Measurements from ENCODE around the gene RNF220. TPM values are rescaled to one million over a fixed set of nuclear protein-coding genes. Genes with fewer than 3 reads are reported as not detected.
A peak's percentile ranks its signal among the peaks of the same experiment; 100 is the strongest.

RNF220 gene
- polyA plus RNA-seq (2013, experiment 1 of 2) = 63.5 TPM
- 60.3 TPM for polyA plus RNA-seq (2013, experiment 2 of 2)

DNA sequence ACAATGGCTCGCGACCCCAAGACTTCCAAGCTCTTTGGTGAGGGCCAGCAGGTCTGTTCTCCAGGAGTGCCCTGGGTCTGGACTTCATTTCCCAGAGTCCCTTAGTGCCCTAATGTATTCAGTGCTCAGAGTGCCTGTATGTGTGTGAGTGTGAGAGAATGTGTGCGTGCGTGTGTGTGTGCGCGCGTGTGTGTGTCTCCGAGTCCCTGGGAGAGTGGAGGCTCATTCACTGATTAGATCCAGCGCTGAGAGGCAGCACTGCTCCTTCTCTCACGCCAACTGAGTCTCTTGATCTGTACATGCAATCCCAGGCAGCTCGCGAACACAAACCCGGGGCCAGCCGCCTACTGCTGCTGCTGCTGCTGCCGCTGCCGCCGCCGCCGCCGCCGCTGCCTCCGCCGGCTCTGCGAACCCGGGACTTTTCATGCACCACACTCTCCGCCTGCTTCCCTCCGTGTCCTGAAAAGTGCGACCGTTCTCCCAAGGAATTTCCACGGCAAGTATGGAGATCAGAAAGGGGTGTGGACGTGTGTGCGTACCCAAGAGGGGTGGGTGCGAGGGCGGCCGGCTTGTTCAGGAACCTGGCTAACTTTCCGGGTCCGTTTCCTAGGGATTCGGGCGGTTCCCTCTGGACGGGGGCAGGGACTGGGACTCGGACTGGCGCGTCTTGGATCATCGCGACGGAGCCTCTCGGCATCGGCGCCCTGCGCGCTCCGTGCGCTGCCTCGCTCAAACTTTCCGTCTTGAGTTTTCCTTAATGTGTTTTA is at the start of gene RNF220:
RNF220 (plus strand) TSS at position 225 of the 767 bp plus-strand sequence.
- no peaks in the 10 kb centered on the region for H3K36me3 ChIP-seq (ENCODE audit: control insufficient read depth, insufficient read depth, low read length)
- WGBS, 2 experiments (ENCODE audit: insufficient coverage in 2 of 2) = 0 to 1% methylated on average over 43 of the region's 55 CpGs
- no peaks in the 10 kb centered on the region for H3K9me3 ChIP-seq (ENCODE audit: control insufficient read depth, low read length)
- H3K4me3 ChIP-seq (ENCODE audit: extremely low read depth, insufficient read depth, low read length, poor library complexity, severe bottlenecking) = peak within 1 kb of the TSS; percentile 50
- peaks cover 21% of the 10 kb centered on the region for H3K4me1 ChIP-seq (ENCODE audit: control insufficient read depth, insufficient read depth, low read length, poor library complexity, severe bottlenecking)
- peak within 1 kb of the TSS; percentile 29 for H3K27ac ChIP-seq (ENCODE audit: low read depth, low read length, severe bottlenecking)

DNA sequence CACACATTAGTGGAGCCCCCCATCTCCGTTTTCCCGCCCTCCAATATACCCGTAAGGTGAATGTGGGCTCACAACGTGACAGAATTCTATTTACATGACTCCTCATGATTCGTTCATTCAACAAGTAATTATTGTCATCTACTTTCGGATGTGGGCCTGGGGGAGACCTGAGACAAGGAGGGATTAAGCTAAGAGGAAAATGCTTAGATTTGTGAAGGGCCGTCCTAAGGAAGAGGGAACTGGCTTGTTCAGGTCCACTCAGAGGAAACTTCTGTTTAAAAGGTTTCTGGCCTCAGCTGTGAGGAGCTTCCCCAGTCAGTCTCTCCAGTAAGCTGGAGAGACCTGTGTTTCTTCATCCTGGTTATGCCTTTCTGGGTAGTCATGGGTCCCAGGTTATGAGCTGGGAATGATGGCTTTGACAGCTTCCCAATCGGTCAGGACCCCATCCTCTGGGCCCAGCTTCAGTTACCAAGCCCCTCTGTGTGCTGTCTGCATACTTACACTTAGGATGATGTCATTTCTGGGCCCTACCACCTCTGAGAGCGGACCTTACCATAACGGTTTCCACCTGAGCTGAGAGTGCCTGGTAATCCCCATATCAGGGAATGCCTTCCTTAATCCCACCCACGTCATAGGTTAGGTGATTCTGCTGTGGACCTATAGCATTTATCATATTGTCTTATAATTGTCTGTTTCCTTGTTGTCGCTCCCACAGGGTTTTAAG is 49.3 kb upstream of the RNF220 start:
- Histone ChIP-seq H3K9me3 (ENCODE audit: control insufficient read depth, low read length) (no peaks in the 10 kb centered on the region), H3K4me1 (ENCODE audit: control insufficient read depth, insufficient read depth, low read length, poor library complexity, severe bottlenecking) (peaks cover 12% of the 10 kb centered on the region), H3K27ac (ENCODE audit: low read depth, low read length, severe bottlenecking) (no peak overlapping the region), H3K4me3 (ENCODE audit: extremely low read depth, insufficient read depth, low read length, poor library complexity, severe bottlenecking) (peak overlapping the region; percentile 80), H3K36me3 (ENCODE audit: control insufficient read depth, insufficient read depth, low read length) (no peaks in the 10 kb centered on the region)
- WGBS, 2 experiments (ENCODE audit: insufficient coverage in 2 of 2) = 80 to 96% methylated on average over 7 to 8 of the region's 12 CpGs

GRCh38 chr1:44357710-44358109 is 47.3 kb upstream of the RNF220 start:
- WGBS, 2 experiments (ENCODE audit: insufficient coverage in 2 of 2) = 85% methylated on average over 4 of the region's 4 CpGs
- H3K4me1 ChIP-seq (ENCODE audit: control insufficient read depth, insufficient read depth, low read length, poor library complexity, severe bottlenecking) = peaks cover 12% of the 10 kb centered on the region
- H3K9me3 ChIP-seq (ENCODE audit: control insufficient read depth, low read length) = no peaks in the 10 kb centered on the region
- no peak overlapping the region for H3K27ac ChIP-seq (ENCODE audit: low read depth, low read length, severe bottlenecking)
- H3K36me3 ChIP-seq (ENCODE audit: control insufficient read depth, insufficient read depth, low read length) = no peaks in the 10 kb centered on the region
- no peak overlapping the region for H3K4me3 ChIP-seq (ENCODE audit: extremely low read depth, insufficient read depth, low read length, poor library complexity, severe bottlenecking)

GRCh38 chr1:44359234-44359935 is 45.7 kb upstream of the RNF220 start:
- Histone ChIP-seq H3K36me3 (ENCODE audit: control insufficient read depth, insufficient read depth, low read length) (no peaks in the 10 kb centered on the region), H3K9me3 (ENCODE audit: control insufficient read depth, low read length) (no peaks in the 10 kb centered on the region)
- 95 to 100% methylated on average over 4 to 5 of the region's 6 CpGs for WGBS, 2 experiments (ENCODE audit: insufficient coverage in 2 of 2)

GRCh38 chr1:44361478-44361877 is 43.6 kb upstream of the RNF220 start:
- no peak overlapping the region for H3K27ac ChIP-seq (ENCODE audit: low read depth, low read length, severe bottlenecking)
- H3K4me1 ChIP-seq (ENCODE audit: control insufficient read depth, insufficient read depth, low read length, poor library complexity, severe bottlenecking) = no peaks in the 10 kb centered on the region
- H3K9me3 ChIP-seq (ENCODE audit: control insufficient read depth, low read length) = no peaks in the 10 kb centered on the region
- no peaks in the 10 kb centered on the region for H3K36me3 ChIP-seq (ENCODE audit: control insufficient read depth, insufficient read depth, low read length)
- no peak overlapping the region for H3K4me3 ChIP-seq (ENCODE audit: extremely low read depth, insufficient read depth, low read length, poor library complexity, severe bottlenecking)
- 75 to 80% methylated on average over 3 to 4 of the region's 4 CpGs for WGBS, 2 experiments (ENCODE audit: insufficient coverage in 2 of 2)

More at GRCh38 chr1:44359234-44359935, 45.7 kb upstream of the RNF220 start:
- Histone ChIP-seq H3K4me1 (ENCODE audit: control insufficient read depth, insufficient read depth, low read length, poor library complexity, severe bottlenecking) (peaks cover under 1% of the 10 kb centered on the region), H3K4me3 (ENCODE audit: extremely low read depth, insufficient read depth, low read length, poor library complexity, severe bottlenecking) (no peak overlapping the region), H3K27ac (ENCODE audit: low read depth, low read length, severe bottlenecking) (no peak overlapping the region)

GRCh38 chr1:44366371-44366975 is 38.6 kb upstream of the RNF220 start:
- no peaks in the 10 kb centered on the region for H3K36me3 ChIP-seq (ENCODE audit: control insufficient read depth, insufficient read depth, low read length)
- WGBS, 2 experiments (ENCODE audit: insufficient coverage in 2 of 2) = 94% methylated on average over 7 of the region's 7 CpGs
- no peaks in the 10 kb centered on the region for H3K4me1 ChIP-seq (ENCODE audit: control insufficient read depth, insufficient read depth, low read length, poor library complexity, severe bottlenecking)
- no peak overlapping the region for H3K27ac ChIP-seq (ENCODE audit: low read depth, low read length, severe bottlenecking)
- no peaks in the 10 kb centered on the region for H3K9me3 ChIP-seq (ENCODE audit: control insufficient read depth, low read length)
- no peak overlapping the region for H3K4me3 ChIP-seq (ENCODE audit: extremely low read depth, insufficient read depth, low read length, poor library complexity, severe bottlenecking)

DNA sequence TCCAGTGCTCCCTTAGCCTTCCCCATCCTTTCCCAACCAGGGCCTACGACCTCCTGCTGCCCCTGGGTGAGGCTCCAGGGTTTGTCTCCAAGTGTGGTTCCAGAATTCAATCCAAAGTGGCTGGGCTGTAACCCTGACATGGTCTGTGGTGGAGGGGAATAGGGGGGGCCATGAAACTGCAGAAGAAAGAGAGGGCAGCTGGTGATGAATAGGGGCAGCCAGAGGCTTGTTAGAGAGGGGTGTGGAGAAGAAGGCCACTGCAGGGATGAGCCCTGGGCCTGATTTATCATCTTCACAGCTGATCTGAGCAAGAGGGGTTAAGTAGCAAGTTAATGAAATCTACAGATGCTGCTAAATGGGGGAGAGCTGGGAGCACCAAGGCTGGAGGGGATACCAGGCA is 37.1 kb upstream of the RNF220 start:
- Histone ChIP-seq H3K4me3 (ENCODE audit: extremely low read depth, insufficient read depth, low read length, poor library complexity, severe bottlenecking) (no peak overlapping the region), H3K4me1 (ENCODE audit: control insufficient read depth, insufficient read depth, low read length, poor library complexity, severe bottlenecking) (no peaks in the 10 kb centered on the region), H3K9me3 (ENCODE audit: control insufficient read depth, low read length) (no peaks in the 10 kb centered on the region), H3K27ac (ENCODE audit: low read depth, low read length, severe bottlenecking) (no peak overlapping the region), H3K36me3 (ENCODE audit: control insufficient read depth, insufficient read depth, low read length) (no peaks in the 10 kb centered on the region)
- 67 to 100% methylated on average over 1 of the region's 1 CpG for WGBS, 2 experiments (ENCODE audit: insufficient coverage in 2 of 2)

DNA sequence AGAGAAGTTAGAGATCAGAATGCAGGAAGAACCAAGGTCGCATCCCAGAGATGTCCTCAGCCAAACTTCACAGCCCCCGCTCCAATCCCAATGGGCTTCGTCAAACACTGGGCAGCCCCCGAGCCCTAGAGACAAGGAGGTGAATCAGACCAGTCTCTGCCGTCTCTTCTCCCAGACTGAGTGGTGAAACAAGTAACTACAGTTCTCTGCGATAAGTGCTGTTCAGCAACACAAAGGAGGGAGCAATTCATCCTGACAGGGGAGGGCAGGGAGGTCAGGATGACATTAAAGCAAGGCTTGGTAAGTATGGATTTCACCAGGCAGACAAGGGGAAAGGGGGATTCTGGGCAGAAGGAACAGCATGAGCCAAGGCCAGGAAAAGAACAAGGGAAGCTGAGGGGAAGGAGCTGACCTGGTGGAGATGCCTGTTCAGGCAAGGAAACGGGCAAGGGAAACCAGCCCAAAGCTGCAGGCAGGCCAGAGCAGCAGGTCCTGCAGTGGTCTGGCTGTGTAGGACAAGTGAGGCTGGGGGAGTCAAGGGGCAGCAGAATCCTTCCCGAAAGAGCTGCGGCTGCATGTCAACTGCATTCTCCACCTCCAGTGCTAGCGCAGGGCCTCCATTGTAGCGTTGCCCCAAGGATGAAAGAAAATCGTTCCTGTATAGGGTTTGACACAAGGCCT is 36.4 kb upstream of the RNF220 start:
- WGBS, 2 experiments (ENCODE audit: insufficient coverage in 2 of 2) = 68 to 77% methylated on average over 9 to 12 of the region's 12 CpGs

GRCh38 chr1:44371206-44371605 is 33.8 kb upstream of the RNF220 start:
- Histone ChIP-seq H3K9me3 (ENCODE audit: control insufficient read depth, low read length) (no peaks in the 10 kb centered on the region), H3K27ac (ENCODE audit: low read depth, low read length, severe bottlenecking) (no peak overlapping the region)

More for the DNA sequence above, 36.4 kb upstream of the RNF220 start:
- Histone ChIP-seq H3K36me3 (ENCODE audit: control insufficient read depth, insufficient read depth, low read length) (no peaks in the 10 kb centered on the region), H3K4me3 (ENCODE audit: extremely low read depth, insufficient read depth, low read length, poor library complexity, severe bottlenecking) (no peak overlapping the region), H3K27ac (ENCODE audit: low read depth, low read length, severe bottlenecking) (no peak overlapping the region), H3K9me3 (ENCODE audit: control insufficient read depth, low read length) (no peaks in the 10 kb centered on the region), H3K4me1 (ENCODE audit: control insufficient read depth, insufficient read depth, low read length, poor library complexity, severe bottlenecking) (no peaks in the 10 kb centered on the region)

GRCh38 chr1:44375547-44375946 is 29.5 kb upstream of the RNF220 start:
- Histone ChIP-seq H3K4me1 (ENCODE audit: control insufficient read depth, insufficient read depth, low read length, poor library complexity, severe bottlenecking) (no peaks in the 10 kb centered on the region), H3K27ac (ENCODE audit: low read depth, low read length, severe bottlenecking) (no peak overlapping the region), H3K9me3 (ENCODE audit: control insufficient read depth, low read length) (no peaks in the 10 kb centered on the region), H3K4me3 (ENCODE audit: extremely low read depth, insufficient read depth, low read length, poor library complexity, severe bottlenecking) (no peak overlapping the region), H3K36me3 (ENCODE audit: control insufficient read depth, insufficient read depth, low read length) (no peaks in the 10 kb centered on the region)
- WGBS, 2 experiments (ENCODE audit: insufficient coverage in 2 of 2) = 95 to 100% methylated on average over 2 to 6 of the region's 6 CpGs

More at GRCh38 chr1:44371206-44371605, 33.8 kb upstream of the RNF220 start:
- Histone ChIP-seq H3K4me3 (ENCODE audit: extremely low read depth, insufficient read depth, low read length, poor library complexity, severe bottlenecking) (no peak overlapping the region), H3K4me1 (ENCODE audit: control insufficient read depth, insufficient read depth, low read length, poor library complexity, severe bottlenecking) (no peaks in the 10 kb centered on the region), H3K36me3 (ENCODE audit: control insufficient read depth, insufficient read depth, low read length) (no peaks in the 10 kb centered on the region)
